ENCODE measurements around the gene ARMC7. TPM values are rescaled to one million over a fixed set of nuclear protein-coding genes. Genes with fewer than 3 reads are reported as not detected.
A peak's percentile ranks its signal among the peaks of the same experiment; 100 is the strongest.
"Not testable (repeated sequence)": the region's sequence is repeated elsewhere in the genome, so short reads cannot be mapped to it uniquely, and the experiment has no call there.

ARMC7 gene
- total and polyA plus RNA-seq, 9 donors: 2.4 to 7.9 (median 7.3) TPM

GRCh38 chr17:75128694-75129505, 19.1 kb downstream of the ARMC7 start:
- no peaks in the 10 kb centered on the region for H3K9me3 ChIP-seq (replicated peaks; ENCODE audit: control insufficient read depth, low read depth, low read length)
- H3K4me3 ChIP-seq (ENCODE audit: low read length): no peak overlapping the region
- H3K27ac ChIP-seq (ENCODE audit: low read length): no peak overlapping the region
- H3K27me3 ChIP-seq (ENCODE audit: control insufficient read depth, insufficient read depth, low read length): no peaks in the 10 kb centered on the region
- DNase-seq: no peak
- H3K36me3 ChIP-seq (ENCODE audit: control insufficient read depth, insufficient read depth, low read length): peaks cover 17% of the 10 kb centered on the region
- WGBS (ENCODE audit: insufficient coverage): 90% methylated on average over 31 of the region's 33 CpGs
- peaks cover 23% of the 10 kb centered on the region for H3K4me1 ChIP-seq (ENCODE audit: control insufficient read depth, insufficient read depth, low read length)

- Histone ChIP-seq H3K4me1 (ENCODE audit: control insufficient read depth, insufficient read depth, low read length) (peaks cover 18% of the 10 kb centered on the region), H3K9me3 (replicated peaks; ENCODE audit: control insufficient read depth, low read depth, low read length) (no peaks in the 10 kb centered on the region), H3K27me3 (ENCODE audit: control insufficient read depth, insufficient read depth, low read length) (no peaks in the 10 kb centered on the region), H3K36me3 (ENCODE audit: control insufficient read depth, insufficient read depth, low read length) (peaks cover 17% of the 10 kb centered on the region), H3K4me3 (ENCODE audit: low read length) (no peak overlapping the region), H3K27ac (ENCODE audit: low read length) (no peak overlapping the region)
- no peak for DNase-seq
- 82% methylated on average over 4 of the region's 9 CpGs for WGBS (ENCODE audit: insufficient coverage)
These were observed 19.8 kb downstream of the ARMC7 start for GRCh38 chr17:75129576-75129975.

GRCh38 chr17:75130059-75130631, 20.4 kb downstream of the ARMC7 start:
- 84% methylated on average over 20 of the region's 24 CpGs for WGBS (ENCODE audit: insufficient coverage)
- peak overlapping the region; percentile 9 for H3K27ac ChIP-seq (ENCODE audit: low read length)

GRCh38 chr17:75130632-75131277, 21.0 kb downstream of the ARMC7 start:
- Histone ChIP-seq H3K9me3 (replicated peaks; ENCODE audit: control insufficient read depth, low read depth, low read length) (no peaks in the 10 kb centered on the region), H3K27ac (ENCODE audit: low read length) (peak overlapping the region; percentile 94), H3K27me3 (ENCODE audit: control insufficient read depth, insufficient read depth, low read length) (no peaks in the 10 kb centered on the region), H3K4me1 (ENCODE audit: control insufficient read depth, insufficient read depth, low read length) (peaks cover 18% of the 10 kb centered on the region), H3K4me3 (ENCODE audit: low read length) (peak overlapping the region; percentile 92), H3K36me3 (ENCODE audit: control insufficient read depth, insufficient read depth, low read length) (peaks cover 24% of the 10 kb centered on the region)
- DNase-seq: peak; percentile 81
- 9% methylated on average over 22 of the region's 29 CpGs for WGBS (ENCODE audit: insufficient coverage)

More at GRCh38 chr17:75130059-75130631, 20.4 kb downstream of the ARMC7 start:
- Histone ChIP-seq H3K27me3 (ENCODE audit: control insufficient read depth, insufficient read depth, low read length) (no peaks in the 10 kb centered on the region), H3K4me3 (ENCODE audit: low read length) (peak overlapping the region; percentile 92), H3K36me3 (ENCODE audit: control insufficient read depth, insufficient read depth, low read length) (peaks cover 20% of the 10 kb centered on the region), H3K4me1 (ENCODE audit: control insufficient read depth, insufficient read depth, low read length) (peaks cover 18% of the 10 kb centered on the region), H3K9me3 (replicated peaks; ENCODE audit: control insufficient read depth, low read depth, low read length) (no peaks in the 10 kb centered on the region)
- DNase-seq: no peak

DNA sequence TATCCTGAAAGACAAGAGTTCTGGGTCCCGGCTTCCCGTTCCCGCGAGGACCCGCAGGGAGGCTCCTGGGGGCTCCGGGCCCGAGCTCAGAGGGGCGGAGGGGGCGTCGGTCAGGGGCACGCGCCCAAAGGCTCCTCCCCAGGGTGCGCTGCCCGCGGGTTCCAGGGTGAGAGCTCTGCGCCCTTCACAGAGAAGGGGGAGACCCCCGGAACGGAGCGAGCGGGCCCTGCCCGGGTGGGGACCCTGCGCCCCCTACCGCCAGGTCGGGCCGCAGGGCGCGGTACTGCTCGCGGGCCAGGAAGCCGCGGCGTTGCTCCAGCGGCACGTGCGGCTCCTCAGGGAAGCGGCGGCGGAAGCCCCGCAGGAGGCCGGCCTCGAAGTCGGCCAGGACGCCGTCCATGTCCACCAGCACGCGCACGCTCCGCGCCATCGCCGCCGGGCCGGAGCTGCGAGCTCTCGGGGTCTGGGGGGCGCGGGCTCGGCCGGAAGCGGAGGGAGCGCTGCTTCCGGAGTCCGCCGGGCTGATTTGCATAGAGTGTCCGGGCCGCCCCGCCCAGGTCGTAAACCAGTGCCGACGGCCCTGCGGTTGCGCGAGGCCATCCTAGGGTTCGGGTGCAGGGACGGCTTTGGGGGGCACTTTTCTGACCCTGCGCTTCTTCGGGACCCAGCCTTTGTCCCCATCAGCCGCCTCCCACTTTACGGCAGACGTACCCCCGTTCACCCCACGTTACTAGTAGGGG, 21.7 kb downstream of the ARMC7 start, which contains the start of gene NT5C:
NT5C (minus strand) TSS at position 465 of the 740 bp plus-strand sequence; CDS start at position 430, 35 bp downstream.
- H3K9me3 ChIP-seq (replicated peaks; ENCODE audit: control insufficient read depth, low read depth, low read length): no peaks in the 10 kb centered on the region
- H3K27ac ChIP-seq (ENCODE audit: low read length): peak within 1 kb of the TSS; percentile 94
- peaks cover 27% of the 10 kb centered on the region for H3K36me3 ChIP-seq (ENCODE audit: control insufficient read depth, insufficient read depth, low read length)
- peak; percentile 94 for DNase-seq
- no peaks in the 10 kb centered on the region for H3K27me3 ChIP-seq (ENCODE audit: control insufficient read depth, insufficient read depth, low read length)
- peak within 1 kb of the TSS; percentile 92 for H3K4me3 ChIP-seq (ENCODE audit: low read length)
- H3K4me1 ChIP-seq (ENCODE audit: control insufficient read depth, insufficient read depth, low read length): peaks cover 18% of the 10 kb centered on the region
- WGBS (ENCODE audit: insufficient coverage): under 1% methylated on average over 82 of the region's 82 CpGs

- peaks cover 18% of the 10 kb centered on the region for H3K4me1 ChIP-seq (ENCODE audit: control insufficient read depth, insufficient read depth, low read length)
- H3K27me3 ChIP-seq (ENCODE audit: control insufficient read depth, insufficient read depth, low read length); DNase-seq; H3K9me3 ChIP-seq (replicated peaks; ENCODE audit: control insufficient read depth, low read depth, low read length): not testable (repeated sequence)
- H3K27ac ChIP-seq (ENCODE audit: low read length): peak overlapping the region; percentile 94
- H3K36me3 ChIP-seq (ENCODE audit: control insufficient read depth, insufficient read depth, low read length): peaks cover 27% of the 10 kb centered on the region
- WGBS (ENCODE audit: insufficient coverage): 69% methylated on average over 32 of the region's 40 CpGs
- H3K4me3 ChIP-seq (ENCODE audit: low read length): peak overlapping the region; percentile 92
These were observed 22.5 kb downstream of the ARMC7 start for GRCh38 chr17:75132018-75133000.

DNA sequence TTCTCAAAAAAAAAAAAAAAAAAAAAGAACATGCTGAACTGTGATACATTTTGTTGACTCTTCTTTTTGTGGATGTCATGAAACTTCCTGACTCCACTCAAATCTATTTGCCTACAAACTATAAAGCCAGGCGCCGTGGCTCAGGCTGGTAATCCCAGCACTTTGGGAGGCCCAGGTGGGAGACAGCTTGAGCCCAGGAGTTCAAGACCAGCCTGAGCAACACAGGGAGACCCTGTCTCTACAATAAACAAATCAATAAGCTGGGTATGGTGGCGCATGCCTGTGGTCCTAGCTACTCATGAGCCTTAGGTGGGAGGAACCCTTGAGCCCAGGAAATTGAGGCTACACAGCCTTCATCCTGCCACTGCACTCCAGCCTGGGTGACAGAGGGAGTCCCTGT, 23.2 kb downstream of the ARMC7 start:
- Histone ChIP-seq H3K4me1 (ENCODE audit: control insufficient read depth, insufficient read depth, low read length) (peaks cover 18% of the 10 kb centered on the region), H3K27me3 (ENCODE audit: control insufficient read depth, insufficient read depth, low read length) (no peaks in the 10 kb centered on the region), H3K27ac (ENCODE audit: low read length) (no peak overlapping the region), H3K36me3 (ENCODE audit: control insufficient read depth, insufficient read depth, low read length) (peaks cover 29% of the 10 kb centered on the region), H3K9me3 (replicated peaks; ENCODE audit: control insufficient read depth, low read depth, low read length) (no peaks in the 10 kb centered on the region), H3K4me3 (ENCODE audit: low read length) (no peak overlapping the region)
- no CpG with 5 or more reads among the region's 3 CpGs for WGBS (ENCODE audit: insufficient coverage)
- DNase-seq: no peak

DNA sequence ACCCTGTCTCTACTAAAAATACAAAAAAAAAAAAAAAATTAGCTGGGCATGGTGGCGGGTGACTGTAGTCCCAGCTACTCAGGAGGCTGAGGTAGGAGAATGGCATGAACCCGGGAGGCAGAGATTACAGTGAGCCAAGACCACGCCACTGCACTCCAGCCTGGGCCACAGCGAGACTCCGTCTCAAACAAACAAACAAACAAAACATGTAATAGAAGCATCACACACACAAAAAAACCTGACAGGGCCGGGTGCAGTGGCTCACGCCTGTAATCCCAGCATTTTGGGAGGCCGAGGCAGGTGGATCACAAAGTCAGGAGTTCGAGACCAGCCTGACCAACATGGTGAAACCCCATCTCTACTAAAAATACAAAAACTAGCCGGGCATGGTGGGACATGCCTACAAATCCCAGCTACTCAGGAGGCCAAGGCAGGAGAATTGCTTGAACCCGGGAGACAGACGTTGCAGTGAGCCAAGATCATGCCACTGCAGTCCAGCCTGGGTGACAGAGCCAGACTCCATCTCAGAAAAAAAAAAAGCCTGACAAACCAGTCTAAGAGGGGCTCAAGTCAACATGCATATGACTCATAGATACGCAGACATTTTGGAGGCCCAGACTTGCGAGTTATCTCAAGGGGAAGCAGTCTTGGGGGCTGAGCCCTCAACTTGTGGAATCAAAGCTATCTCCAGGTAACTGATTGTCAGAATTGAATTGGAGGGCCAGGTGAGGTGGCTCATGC, 24.0 kb downstream of the ARMC7 start:
- H3K4me3 ChIP-seq (ENCODE audit: low read length); H3K9me3 ChIP-seq (replicated peaks; ENCODE audit: control insufficient read depth, low read depth, low read length); DNase-seq; H3K27me3 ChIP-seq (ENCODE audit: control insufficient read depth, insufficient read depth, low read length); H3K27ac ChIP-seq (ENCODE audit: low read length): not testable (repeated sequence)
- peaks cover 28% of the 10 kb centered on the region for H3K36me3 ChIP-seq (ENCODE audit: control insufficient read depth, insufficient read depth, low read length)
- H3K4me1 ChIP-seq (ENCODE audit: control insufficient read depth, insufficient read depth, low read length): peaks cover 15% of the 10 kb centered on the region
- 84% methylated on average over 10 of the region's 14 CpGs for WGBS (ENCODE audit: insufficient coverage)

Measured in muscle of leg (tissue), 11 donors.